NCI-H2196 treated with DMSO at 0.1 percent for 48 hours (cell line): Measurements from ENCODE around the gene P2RX1.
A peak's percentile ranks its signal among the peaks of the same experiment; 100 is the strongest.

Experiments used
- DNase-seq: peaks from one replicate; lab custom pipeline; 2025; ENCODE audit not compliant: unreplicated experiment; lab: John Stamatoyannopoulos, UW

The P2RX1 gene

DNA sequence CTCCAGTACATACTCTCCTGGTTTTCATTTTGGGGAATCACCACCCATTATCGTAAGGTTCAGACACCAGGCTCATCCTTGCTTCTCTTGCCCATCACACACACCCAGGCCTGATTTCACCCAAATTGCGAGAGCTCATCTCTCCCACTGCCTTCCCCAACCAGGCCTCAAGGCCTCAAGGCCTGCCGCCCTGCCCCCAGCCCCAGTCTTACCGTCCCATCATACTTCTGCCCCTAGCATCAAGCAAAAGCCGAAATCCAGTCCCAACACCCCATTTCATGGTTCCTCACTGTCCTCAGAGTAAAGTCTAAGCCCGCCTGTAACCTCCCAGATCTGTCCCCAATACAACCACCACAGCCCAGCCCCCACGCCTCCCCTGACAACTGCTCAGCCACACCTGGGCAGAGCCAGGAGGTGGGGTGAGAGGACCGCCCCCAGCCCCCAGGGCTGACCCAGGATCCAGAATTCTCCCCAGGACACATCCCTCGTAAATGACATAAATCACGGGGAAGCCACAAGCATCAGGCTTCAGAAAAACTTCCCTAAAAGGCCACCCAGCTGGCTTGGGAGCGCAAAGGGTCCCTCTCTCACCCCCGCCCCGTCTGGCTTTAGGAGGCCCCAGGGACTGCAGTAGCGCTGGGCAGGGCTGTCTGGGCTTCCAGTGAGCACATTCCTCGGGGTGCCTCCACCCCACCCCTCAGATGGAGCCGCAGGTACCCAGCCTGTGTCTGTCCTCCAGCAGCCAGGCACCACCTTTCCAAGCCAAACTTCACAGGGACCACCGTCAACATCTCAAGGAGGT, 9.6 kb upstream of the P2RX1 start:
- DNase-seq, result no peak

DNA sequence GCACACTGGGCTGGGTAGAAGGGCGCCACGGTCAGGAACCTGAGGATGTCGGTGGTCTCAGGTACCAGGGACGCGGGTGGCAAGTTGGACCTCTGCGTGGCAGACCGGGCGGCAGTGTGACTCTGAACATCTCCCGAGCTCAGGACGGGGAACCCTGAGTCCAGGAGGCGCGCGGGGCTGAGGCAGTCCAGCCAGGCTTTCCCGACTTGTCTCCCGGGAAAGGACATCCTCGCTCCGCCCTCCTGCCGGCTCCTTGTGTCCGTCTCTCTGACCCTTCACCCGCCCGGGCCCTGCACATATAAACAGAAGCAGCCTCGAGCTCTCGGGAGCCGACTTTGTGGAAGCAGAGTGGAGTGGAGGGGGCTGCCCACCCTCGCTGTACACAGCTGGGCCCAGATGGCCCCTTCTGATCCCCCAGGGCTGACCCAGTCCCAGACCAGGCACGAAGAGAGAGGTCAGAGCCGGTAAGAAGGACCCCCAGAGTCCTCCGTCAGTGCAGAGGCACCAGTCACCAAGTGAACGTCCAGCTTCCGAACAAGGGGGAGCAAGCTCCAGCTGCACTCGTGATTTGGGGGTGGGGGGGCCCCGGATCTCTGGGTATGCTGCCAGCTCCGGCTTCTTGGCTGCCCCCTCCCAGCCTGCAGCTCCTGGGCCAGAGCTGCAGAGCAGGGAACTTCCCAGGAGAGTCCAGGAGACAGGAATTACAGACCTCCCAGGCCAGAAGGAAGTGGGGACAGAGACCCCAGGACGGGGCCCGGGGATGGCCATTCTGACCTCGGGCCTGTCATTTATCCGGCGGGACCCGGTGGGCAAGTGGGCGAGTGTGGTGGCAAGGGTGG, 8.5 kb upstream of the P2RX1 start:
- no peak for DNase-seq

DNA sequence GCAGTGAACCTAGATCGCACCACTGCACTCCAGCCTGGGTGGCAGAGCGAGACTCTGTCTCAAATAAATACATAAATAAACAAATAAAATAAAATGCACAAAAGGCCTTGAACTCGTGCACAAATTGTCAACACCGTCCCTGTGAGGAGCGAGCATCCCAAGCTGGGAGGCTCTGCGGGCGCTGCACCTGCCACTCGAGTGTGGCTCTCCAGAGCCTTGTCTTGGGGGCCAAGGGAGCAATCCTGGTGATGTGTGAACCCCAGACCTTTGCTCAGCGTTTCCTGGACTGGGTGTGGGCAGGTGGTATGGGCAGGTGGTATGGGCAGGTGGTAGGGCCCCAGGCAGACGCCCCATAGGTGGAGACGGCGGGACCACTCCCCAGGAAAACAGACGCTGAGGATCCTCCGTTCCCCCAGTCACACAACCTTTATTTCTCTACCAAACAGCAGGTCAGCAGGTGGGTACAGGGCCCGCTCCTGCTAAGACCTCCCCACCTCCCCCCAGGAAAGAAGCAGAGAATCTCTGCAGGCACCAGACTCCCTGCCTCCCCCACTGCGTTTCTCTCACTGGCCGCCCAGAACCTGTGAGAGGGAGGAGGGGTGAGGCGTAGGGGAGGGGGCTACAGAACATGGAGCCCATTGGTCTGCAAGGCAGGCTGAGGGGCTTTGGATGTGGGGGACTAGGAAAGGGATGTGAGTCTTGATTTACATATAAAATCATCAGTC, 7.4 kb upstream of the P2RX1 start:
- DNase-seq, result no peak

DNA sequence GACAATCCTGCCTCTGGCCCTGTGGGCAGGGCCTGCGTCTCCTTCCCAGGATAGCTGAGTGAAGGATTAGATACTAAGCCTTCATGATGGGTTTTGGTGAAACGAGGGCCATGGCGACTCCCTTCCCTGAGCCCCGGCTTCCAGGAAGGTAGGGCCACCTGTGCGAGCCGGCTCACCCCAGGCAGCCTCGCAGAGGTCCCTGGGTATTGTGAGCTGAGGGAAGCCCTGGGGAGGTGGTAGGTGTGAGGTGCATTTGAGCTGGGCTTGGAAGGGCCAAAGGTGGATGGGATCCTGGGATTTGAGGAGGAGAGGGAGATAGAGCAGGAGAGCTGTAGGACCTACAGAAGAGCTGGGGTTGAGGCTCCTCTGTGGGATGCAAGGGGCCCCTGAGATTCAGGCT, 6.5 kb upstream of the P2RX1 start:
- no peak for DNase-seq

DNA sequence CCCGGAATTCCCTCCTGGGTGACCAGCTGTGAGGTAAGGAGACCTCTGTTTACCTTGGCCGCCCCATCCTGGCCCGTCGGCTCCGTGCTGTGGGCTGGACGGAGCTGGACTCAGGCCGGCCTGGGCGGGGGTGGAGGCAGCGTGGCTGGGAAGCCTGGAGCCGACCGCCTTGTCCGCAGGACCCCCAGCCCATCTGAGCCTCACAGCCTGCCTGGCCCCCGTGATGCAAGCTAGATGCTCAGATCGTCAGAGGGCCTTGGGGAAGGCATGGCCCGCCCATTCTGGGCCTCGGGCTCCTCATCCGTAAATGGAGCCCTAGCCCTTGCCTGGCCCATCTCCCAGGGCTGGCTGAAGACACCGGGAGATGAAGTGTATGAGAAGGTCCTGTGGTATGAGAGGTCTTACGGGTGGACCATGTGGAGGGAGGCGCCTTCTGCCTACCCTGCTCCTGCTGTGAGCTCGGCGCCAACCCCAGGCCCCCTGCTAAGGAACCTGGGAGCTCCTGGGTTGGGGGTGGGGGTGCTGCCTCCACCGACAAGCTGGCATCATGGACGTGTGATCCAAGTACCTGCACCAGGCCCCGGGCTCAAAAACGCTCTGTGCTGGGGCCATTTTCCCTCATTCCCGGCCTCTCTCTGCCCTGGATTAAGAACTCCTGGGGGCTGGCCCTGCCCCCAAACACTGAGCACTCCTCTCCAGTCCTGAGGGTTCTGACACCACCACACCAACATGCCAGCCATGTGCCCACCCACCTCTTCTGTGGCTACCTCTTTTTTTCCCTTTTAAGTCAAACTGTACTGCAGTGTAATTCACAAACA, 5.4 kb upstream of the P2RX1 start:
- DNase-seq, result no peak

DNA sequence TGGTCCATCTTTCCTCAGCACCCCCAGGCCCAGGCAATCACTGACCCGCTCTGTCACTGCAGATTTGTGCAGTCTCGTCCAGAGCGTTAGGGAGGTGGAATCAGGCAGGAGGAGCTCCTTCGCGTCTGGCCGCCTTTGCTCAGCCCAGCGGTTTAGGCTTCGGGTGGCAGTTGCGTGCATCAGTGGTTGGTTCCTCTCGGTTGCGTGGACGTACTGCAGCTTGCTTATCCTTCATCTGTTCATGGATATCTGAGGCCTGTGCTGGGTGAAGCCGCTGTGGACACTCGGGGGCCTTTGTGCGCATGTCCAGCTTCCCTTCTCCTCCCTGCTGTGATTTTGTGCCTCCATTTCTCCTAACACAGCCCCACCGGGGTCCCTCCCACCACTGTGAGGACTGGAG, 4.7 kb upstream of the P2RX1 start:
- no peak for DNase-seq

DNA sequence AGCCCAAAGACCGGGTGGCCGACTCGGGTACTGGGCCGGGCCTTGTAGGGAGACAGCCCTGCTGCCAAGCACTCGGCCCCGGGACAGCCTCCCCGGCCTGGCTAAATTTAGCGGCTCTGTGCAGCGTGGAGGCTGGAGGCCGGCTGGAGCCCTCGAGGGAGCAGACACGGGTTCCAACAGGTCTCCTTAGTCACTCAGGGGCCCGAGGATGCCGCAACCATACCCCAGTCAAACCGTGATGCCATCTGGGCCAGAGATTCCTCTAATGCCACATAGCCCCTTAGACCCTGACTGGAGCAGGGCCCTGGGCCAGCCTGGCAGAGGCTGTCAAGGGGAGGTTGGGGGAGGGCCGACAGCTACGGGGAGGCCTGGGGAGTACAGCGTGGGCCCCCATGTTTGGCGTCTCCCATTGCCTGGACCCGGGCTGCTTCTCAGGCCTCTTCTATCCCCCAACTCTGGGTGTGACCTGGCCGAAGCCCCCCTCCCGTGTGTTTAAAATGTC, 2.9 kb upstream of the P2RX1 start:
- no peak for DNase-seq

DNA sequence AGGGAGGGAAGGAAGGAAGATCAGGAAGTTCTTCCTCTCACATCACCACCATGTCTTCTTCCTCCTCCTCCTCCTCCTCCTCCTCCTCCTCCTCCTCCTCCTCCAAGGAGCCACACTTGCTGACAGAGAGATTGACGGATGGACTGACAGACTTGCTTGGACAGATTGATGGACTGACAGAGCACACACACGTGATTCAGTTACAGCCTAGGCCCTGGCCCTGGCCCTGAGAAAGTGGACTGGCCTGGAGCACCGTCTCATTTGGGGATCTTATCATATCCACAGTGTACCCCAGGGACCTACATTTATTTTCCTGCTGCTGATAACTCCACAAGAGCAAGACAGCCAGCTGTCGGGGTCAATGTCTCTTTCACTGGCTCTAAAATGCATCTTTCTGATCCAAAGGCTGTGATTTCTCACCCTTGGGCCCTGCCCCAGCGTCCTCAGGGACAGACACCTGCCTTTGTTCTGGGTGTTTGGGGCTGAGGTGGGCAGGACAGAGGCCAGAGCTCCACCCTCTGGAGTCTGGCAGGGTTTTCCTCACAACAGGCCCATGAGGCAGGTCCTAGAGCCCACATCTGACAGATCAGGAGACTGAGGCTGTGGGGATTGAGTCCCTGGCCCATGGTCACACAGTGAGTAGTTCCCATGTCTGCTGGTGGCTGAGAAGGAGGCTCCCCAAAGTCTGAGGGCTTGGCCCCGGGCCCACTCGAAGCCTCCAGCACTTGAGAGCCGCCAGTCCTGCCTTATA, 2.3 kb upstream of the P2RX1 start:
- no peak for DNase-seq

DNA sequence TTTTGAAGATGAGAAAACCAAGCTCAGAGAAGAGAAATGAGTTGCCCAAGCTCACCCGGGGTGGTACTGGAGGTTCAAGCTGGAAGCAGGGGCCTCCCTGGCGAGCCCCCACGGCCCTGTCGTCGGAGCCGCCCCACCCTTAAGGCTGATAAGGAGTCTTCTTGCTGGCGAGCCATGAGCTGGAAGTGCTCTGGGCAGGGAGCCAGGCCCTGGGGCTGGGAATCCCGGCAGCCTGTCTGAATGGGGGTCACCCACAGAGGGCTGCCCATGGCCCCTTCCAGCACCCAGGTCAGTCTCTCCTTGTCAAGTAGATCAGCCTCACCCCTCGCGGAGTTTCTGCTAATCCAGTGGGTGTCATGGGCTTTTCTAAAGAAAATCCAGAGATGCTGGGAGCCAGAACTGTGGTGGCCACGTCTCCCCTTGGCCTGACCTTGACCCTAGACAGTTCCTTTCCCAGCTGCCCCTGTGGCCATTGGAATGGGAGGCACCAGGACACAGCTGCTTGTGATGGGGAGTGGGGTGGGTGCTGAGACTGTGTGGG, 1.2 kb upstream of the P2RX1 start:
- no peak for DNase-seq

DNA sequence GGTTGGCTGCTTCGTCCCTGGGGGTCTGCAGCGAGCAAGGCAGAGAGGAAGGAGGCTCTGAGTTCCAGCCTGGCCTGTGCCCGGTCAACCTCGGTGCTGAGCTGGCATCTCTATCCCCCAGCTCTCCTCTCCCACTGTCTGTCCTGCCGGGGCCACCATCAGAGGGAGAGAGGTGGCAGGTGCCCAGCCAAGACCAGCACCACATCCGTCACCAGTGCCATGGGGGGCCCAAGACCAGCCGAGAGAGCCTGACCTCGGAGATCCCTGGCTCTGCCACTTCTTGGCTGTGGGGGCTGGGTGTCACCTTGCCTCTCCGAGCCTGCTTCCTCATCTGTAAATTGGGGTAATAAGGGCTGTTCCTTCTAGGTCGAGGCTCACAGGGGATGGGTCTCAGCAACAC, 560 bp upstream of the P2RX1 start:
- DNase-seq, result no peak

DNA sequence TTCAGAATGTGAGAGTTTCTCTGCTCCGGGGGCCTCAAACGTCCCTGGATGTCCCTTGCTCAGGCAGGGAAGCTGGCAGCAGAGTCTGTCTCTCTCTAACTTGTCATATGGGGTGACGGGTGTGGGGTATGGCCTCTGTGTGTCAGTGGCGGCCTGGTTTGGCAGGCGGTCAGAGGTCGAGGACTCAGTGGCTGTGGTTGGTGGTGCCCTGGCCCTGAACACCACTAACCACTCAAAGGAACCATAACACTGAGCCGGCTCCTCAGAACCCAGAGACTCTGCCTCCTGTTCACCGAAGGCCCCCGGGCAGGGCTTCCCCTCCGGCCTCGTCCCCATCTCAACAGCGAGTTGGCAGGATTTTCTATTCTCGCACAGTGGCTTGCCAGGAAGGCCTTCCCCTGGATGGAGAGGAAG, 677 bp downstream of the P2RX1 start:
- DNase-seq, result no peak

DNA sequence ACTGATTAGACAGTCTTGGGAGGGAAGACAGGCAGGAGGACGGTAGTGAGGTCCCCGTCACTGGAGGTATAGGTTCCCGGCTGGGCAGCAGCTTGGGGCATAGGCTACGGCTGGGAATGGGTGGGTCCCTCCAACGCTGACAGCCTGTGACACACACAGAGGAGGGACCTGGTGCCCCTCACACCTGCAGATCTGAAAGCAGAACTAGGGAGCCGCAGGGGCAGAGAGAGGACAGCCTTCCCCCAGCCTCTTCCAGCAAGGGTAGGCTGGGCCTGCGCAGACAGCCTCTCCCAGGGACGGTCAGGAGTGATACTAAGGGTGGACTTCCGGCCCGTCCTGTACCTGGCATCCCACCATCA, 2.0 kb downstream of the P2RX1 start:
- DNase-seq, result no peak

DNA sequence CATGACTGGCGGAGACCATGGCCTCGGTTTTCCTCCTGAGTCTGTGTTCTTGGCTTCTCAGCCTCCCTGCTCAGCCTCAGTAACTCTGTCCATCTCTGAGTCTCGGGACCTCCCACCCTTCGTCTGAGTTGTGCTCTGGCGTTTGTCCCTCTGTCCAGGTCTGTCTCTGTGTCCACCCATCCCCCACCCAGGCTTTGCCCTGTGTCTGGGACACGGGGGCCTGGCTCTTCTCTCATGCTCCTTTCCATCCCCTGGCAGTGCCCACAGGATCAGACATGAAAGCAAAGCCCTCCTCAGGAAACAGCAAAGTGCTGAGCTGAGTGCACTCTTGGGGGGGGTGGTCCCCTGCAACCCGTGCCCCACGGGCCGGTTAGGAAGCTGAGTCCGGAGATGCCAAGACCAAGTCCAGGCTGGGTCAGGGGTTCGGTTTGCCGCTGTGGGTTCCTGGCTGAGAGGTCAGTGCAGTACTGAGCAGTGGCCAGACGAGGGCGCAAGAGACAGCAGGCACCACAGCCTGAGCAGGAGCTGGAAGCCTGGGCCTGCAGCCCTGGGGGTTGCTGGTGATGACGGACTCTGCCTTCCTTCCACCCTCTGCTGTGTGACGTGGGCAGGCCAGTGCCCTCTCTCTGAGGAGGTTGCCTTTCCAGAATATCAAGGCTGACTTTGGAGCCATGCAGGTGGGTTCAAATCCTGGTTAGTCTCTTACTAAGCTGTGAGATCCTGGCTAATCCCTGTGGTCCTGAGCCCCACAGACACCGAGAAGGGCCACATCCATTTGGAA, 2.5 kb downstream of the P2RX1 start:
- peak; percentile 19 for DNase-seq

DNA sequence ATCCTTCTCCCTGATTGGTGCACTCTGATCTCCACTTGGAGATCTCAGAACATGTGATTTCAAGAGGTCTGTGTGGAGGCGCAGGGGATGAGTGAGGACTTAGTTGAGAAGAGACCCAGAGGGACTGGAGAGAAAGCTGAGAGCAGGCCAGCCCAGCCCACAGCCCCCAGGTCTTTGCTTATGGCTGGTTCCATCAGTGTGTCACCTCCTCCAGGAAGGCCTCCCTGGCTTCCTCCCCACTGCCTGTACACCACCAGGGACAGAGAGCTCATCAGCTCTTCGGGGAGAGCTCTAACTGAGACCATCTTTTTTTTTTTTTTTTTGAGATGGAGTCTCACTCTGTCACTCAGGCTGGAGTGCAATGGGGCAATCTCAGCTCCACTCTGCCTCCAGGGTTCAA, 3.4 kb downstream of the P2RX1 start:
- DNase-seq, result no peak

DNA sequence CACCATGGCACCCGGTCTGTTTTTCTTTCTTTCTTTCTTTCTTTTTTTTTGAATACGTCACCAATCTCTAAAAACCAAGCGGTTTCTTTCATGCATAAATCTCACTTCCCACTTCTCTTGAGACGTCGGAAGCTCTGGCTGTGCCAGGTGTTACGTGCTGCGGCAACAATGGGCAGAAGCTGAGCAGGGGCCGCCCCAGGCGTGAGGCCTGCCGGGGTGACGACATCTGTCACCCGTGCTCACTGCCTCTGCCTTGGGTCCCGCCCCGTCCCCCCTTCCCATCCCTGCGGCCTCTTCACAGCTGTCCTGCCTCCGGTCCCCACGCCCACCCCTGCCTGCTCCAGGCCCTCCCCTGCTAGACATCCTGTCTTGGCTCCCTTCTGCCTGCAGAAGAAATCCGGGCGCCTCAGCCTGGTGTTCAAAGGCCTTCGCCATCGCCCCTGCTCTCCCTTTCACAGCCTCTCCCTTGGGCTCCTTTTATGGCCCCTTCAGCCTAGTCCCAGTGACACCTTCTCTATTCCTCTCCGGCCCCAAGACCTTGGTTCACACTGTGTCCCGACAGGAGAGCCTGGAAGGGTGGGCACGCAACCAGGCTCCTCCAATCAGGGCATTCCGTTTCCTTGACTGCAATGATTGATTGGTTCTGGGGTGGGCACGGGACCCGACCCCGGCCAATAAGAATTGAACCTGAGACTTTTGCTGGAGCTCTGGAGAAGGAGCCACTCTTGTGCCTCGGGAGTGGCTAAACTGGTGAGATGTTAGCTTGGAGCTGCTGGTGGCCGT, 4.8 kb downstream of the P2RX1 start:
- DNase-seq, result no peak

DNA sequence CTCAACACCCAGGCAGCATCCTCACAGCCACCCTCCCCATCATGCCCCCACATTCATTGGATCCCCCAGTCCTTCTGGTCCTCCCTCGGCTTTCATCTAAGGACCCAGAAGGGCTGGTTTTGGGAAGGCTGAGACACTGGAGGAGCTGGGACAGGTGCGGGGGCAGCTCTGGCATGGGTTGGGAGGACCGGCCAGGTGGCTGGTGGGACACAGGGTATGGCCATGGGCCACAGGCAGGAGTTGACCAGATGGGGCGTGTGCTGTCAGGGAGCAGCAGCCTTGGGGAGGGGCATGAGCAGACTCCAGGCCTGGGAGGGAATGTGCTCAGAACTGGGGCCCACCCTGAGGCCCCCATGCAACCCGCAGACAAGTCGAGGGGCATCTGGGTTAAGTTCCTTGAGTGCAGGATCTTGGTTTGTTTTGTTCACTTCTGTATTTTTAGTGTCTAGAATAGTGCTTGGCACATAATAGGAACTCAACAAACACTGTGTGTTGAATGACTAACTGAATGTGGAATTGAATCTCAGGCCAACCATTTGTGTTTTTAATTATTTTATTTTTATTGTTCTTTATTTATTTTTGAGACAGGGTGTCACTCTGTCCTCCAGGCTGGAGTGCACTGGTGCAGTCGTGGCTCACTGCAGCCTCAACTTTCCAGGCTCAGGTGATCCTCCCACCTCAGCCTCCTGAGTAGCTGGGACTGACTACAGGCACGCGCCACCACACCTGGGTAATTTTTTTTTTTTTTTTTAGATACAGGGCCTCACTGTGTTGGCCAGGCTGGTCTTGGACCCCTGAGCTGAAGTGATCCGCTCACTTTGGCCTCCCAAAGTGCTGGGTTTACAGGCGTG, 5.6 kb downstream of the P2RX1 start:
- DNase-seq, result no peak

DNA sequence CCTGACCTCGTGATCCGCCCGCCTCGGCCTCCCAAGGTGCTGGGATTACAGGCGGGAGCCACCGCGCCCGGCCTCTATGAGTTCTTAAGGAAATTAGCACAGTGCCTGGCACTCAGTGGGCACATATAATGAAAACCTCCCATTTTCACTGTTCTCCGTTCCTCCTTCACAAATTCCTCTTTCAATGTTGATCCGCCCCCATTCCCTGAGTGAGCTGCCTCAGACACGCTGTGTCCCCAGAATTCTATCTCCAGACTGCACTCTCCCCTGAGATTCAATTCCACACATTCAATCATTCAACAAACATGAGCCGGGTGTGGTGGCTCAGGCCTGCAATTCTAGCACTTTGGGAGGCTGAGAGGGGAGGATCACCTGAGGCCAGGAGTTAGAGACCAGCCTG, 7.0 kb downstream of the P2RX1 start:
- DNase-seq, result no peak
